ENCODE measurements around the gene PDE11A.

- TF ChIP-seq CTCF (conservative IDR thresholded peaks at IDR 0.05; ENCODE audit: low read depth in 2 of 2) (no peak), REST (IDR thresholded peaks at IDR 0.05; ENCODE audit: unreplicated experiment) (no peak), EZH2 (IDR thresholded peaks at IDR 0.05; ENCODE audit: low read depth, unreplicated experiment) (no peak), ZNF331 (CRISPR knock-in tag; IDR thresholded peaks at IDR 0.05; ENCODE audit: low read depth) (no peak), POLR2AphosphoS5 (IDR thresholded peaks at IDR 0.05; ENCODE audit: low read depth) (no peak), EZH2phosphoT487 (IDR thresholded peaks at IDR 0.05; ENCODE audit: unreplicated experiment) (no peak), CREB1 (CRISPR knock-in tag; IDR thresholded peaks at IDR 0.05; ENCODE audit: low read depth) (no peak), JUNB (IDR thresholded peaks at IDR 0.05; ENCODE audit: unreplicated experiment) (no peak), ZNF114 (CRISPR knock-in tag; IDR thresholded peaks at IDR 0.05) (no peak), ETS1 (IDR thresholded peaks at IDR 0.05) (no peak), NANOG (IDR thresholded peaks at IDR 0.05; ENCODE audit: borderline replicate concordance) (no peak), STAT1 (IDR thresholded peaks at IDR 0.05; ENCODE audit: unreplicated experiment) (no peak), ZNF462 (CRISPR knock-in tag; IDR thresholded peaks at IDR 0.05) (no peak)
Measured at GRCh38 chr2:177727577-177728398, 344.8 kb downstream of the PDE11A start.
